PC-9 (cell line): ENCODE measurements around the gene LASP1. TPM values are rescaled to one million over a fixed set of nuclear protein-coding genes. Genes with fewer than 3 reads are reported as not detected.
A peak's percentile ranks its signal among the peaks of the same experiment; 100 is the strongest.

Experiments
- BruUV-seq: library from RNA; stranded (reverse); fragments of 400-500 nt; replicated peaks from 2 replicates; lab custom pipeline; 2021; lab: Mats Ljungman, UMichigan
- CTCF ChIA-PET: fragments of 300-600 bp; sonication (Branson Sonifier 250); formaldehyde crosslinking; loops from one replicate; lab custom pipeline; 2022; ENCODE audit warnings: antibody characterized with exemption; lab: Charles Lee
- POLR2A ChIA-PET: fragments of 300-600 bp; sonication (Branson Sonifier 250); formaldehyde crosslinking; loops from one replicate; lab custom pipeline; 2022; ENCODE audit warnings: antibody characterized with exemption; ENCODE audit not compliant: unreplicated experiment; lab: Charles Lee
- DNase-seq, 2 experiments: peaks; one replicate each; pipeline versions ENCODE4 v3.0.0 to v3.0.0-alpha.2; 2015 to 2022; ENCODE audit warnings: mixed read lengths in 1 of 2
- H2AFZ ChIP-seq: fragments of 200-600 bp; sonication (generic); 2 replicates; pipeline ENCODE4 v1.8.1; 2017; ENCODE audit warnings: antibody characterized with exemption
- H3F3A ChIP-seq: fragments of 200-600 bp; sonication (generic); 2 replicates; pipeline ENCODE4 v1.8.1; 2017; ENCODE audit warnings: antibody characterized with exemption, mild to moderate bottlenecking, low read depth; ENCODE audit not compliant: insufficient read depth
- H3K27ac ChIP-seq: fragments of 200-600 bp; sonication (generic); 2 replicates; pipeline ENCODE4 v1.6.1; 2016; ENCODE audit warnings: mixed run types
- H3K27me3 ChIP-seq: fragments of 200-600 bp; sonication (generic); 2 replicates; pipeline ENCODE4 v1.6.1; 2016; ENCODE audit warnings: low read depth, mixed run types; ENCODE audit not compliant: insufficient read depth
- H3K36me3 ChIP-seq: fragments of 200-600 bp; sonication (generic); 2 replicates; pipeline ENCODE4 v1.6.1; 2016; ENCODE audit warnings: low read depth, mixed run types
- H3K4me1 ChIP-seq: fragments of 200-600 bp; sonication (generic); replicated peaks from 2 replicates; pipeline ENCODE4 v1.6.1; 2016; ENCODE audit warnings: mixed run types; ENCODE audit not compliant: insufficient read depth
- H3K4me2 ChIP-seq: fragments of 200-600 bp; sonication (generic); 2 replicates; pipeline ENCODE4 v1.6.1; 2017; ENCODE audit warnings: mixed run types
- H3K4me3 ChIP-seq: fragments of 200-600 bp; sonication (generic); 2 replicates; pipeline ENCODE4 v1.6.1; 2016; ENCODE audit warnings: mixed run types
- H3K79me2 ChIP-seq: fragments of 200-600 bp; sonication (generic); 2 replicates; pipeline ENCODE4 v1.6.1; 2017; ENCODE audit warnings: low read depth, mixed run types
- H3K9me2 ChIP-seq: fragments of 200-600 bp; sonication (generic); 2 replicates; pipeline ENCODE4 v1.8.1; 2017; ENCODE audit warnings: mild to moderate bottlenecking; ENCODE audit not compliant: insufficient read depth
- H3K9me3 ChIP-seq: fragments of 200-600 bp; sonication (generic); 2 replicates; pipeline ENCODE4 v1.8.1; 2016; ENCODE audit warnings: low read depth; ENCODE audit not compliant: insufficient read depth
- H4K20me1 ChIP-seq: fragments of 200-600 bp; sonication (generic); 2 replicates; pipeline ENCODE4 v1.8.1; 2017; ENCODE audit not compliant: insufficient read depth
- EZH2 ChIP-seq: fragments of 200-600 bp; sonication (generic); IDR thresholded peaks from 2 replicates; pipeline ENCODE4 v1.8.0; 2017; ENCODE audit warnings: antibody characterized with exemption, low read depth
- intact Hi-C: fragments of 100-400 bp; cut with micrococcal nuclease; formaldehyde crosslinking; loops from one replicate; pipeline ENCODE4 v1.10.0; 2022; ENCODE audit not compliant: unreplicated experiment
- total RNA-seq: library from RNA; stranded (reverse); gene quantifications from 2 replicates; pipeline ENCODE4 v1.2.3, GENCODE V29; 2021
- TF ChIP-seq, protein P1 (sequence below): fragments of 200-600 bp; sonication (generic); conservative IDR thresholded peaks from 2 replicates; pipeline ENCODE4 v1.6.1; 2017; ENCODE audit warnings: mixed run types, antibody characterized with exemption, mild to moderate bottlenecking, moderate library complexity

The LASP1 gene
- total RNA-seq, 1 experiment from 2014 or later, result 309 TPM

DNA sequence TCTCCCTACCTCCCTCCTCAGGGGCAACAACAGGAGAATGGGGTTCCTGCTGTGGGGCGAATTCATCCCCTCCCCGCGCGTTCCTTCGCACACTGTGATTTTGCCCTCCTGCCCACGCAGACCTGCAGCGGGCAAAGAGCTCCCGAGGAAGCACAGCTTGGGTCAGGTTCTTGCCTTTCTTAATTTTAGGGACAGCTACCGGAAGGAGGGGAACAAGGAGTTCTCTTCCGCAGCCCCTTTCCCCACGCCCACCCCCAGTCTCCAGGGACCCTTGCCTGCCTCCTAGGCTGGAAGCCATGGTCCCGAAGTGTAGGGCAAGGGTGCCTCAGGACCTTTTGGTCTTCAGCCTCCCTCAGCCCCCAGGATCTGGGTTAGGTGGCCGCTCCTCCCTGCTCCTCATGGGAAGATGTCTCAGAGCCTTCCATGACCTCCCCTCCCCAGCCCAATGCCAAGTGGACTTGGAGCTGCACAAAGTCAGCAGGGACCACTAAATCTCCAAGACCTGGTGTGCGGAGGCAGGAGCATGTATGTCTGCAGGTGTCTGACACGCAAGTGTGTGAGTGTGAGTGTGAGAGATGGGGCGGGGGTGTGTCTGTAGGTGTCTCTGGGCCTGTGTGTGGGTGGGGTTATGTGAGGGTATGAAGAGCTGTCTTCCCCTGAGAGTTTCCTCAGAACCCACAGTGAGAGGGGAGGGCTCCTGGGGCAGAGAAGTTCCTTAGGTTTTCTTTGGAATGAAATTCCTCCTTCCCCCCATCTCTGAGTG is 49.6 kb downstream of the LASP1 start:
- no peak for DNase-seq
- no peak overlapping the region for H2AFZ ChIP-seq

DNA sequence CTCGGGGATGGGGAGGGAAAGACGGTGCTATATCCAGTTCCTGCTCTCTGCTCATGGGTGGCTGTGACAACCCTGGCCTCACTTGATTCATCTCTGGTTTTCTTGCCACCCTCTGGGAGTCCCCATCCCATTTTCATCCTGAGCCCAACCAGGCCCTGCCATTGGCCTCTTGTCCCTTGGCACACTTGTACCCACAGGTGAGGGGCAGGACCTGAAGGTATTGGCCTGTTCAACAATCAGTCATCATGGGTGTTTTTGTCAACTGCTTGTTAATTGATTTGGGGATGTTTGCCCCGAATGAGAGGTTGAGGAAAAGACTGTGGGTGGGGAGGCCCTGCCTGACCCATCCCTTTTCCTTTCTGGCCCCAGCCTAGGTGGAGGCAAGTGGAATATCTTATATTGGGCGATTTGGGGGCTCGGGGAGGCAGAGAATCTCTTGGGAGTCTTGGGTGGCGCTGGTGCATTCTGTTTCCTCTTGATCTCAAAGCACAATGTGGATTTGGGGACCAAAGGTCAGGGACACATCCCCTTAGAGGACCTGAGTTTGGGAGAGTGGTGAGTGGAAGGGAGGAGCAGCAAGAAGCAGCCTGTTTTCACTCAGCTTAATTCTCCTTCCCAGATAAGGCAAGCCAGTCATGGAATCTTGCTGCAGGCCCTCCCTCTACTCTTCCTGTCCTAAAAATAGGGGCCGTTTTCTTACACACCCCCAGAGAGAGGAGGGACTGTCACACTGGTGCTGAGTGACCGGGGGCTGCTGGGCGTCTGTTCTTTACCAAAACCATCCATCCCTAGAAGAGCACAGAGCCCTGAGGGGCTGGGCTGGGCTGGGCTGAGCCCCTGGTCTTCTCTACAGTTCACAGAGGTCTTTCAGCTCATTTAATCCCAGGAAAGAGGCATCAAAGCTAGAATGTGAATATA is 50.8 kb downstream of the LASP1 start:
- Histone ChIP-seq H3K27ac (no peak overlapping the region), H3K9me2 (no peaks in the 10 kb centered on the region), H4K20me1 (peaks cover 19% of the 10 kb centered on the region), H3K9me3 (no peaks in the 10 kb centered on the region), H3K4me2 (no peak overlapping the region), H3K4me3 (no peak overlapping the region), H3F3A (peaks cover 59% of the 10 kb centered on the region; the same call in 1 of the 2 replicates), H3K27me3 (no peaks in the 10 kb centered on the region), H2AFZ (no peak overlapping the region), H3K4me1 (no peaks in the 10 kb centered on the region), H3K79me2 (no peaks in the 10 kb centered on the region), H3K36me3 (peaks cover 17% of the 10 kb centered on the region; the same call in 1 of the 2 replicates)
- BruUV-seq, result TSS peak; percentile 22
- no peak for DNase-seq
- intact Hi-C loops, result loop anchor here (5.0 kb wide), 2 partner anchors 37 to 232 kb away; partner anchors contain the start of gene PLXDC1
- ChIA-PET POLR2A (interaction anchor here (0.6 kb wide), 1 partner anchor 46 kb away, joined by 3 read pairs; no protein-coding TSS in a partner anchor), CTCF (interaction anchor here (0.5 kb wide), 1 partner anchor 54 kb away, joined by 3 read pairs; no protein-coding TSS in a partner anchor)
- TF ChIP-seq, protein P1, sequence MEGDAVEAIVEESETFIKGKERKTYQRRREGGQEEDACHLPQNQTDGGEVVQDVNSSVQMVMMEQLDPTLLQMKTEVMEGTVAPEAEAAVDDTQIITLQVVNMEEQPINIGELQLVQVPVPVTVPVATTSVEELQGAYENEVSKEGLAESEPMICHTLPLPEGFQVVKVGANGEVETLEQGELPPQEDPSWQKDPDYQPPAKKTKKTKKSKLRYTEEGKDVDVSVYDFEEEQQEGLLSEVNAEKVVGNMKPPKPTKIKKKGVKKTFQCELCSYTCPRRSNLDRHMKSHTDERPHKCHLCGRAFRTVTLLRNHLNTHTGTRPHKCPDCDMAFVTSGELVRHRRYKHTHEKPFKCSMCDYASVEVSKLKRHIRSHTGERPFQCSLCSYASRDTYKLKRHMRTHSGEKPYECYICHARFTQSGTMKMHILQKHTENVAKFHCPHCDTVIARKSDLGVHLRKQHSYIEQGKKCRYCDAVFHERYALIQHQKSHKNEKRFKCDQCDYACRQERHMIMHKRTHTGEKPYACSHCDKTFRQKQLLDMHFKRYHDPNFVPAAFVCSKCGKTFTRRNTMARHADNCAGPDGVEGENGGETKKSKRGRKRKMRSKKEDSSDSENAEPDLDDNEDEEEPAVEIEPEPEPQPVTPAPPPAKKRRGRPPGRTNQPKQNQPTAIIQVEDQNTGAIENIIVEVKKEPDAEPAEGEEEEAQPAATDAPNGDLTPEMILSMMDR, result no peak
- TF ChIP-seq EZH2, result no peak

More for the DNA sequence above, 49.6 kb downstream of the LASP1 start:
- Histone ChIP-seq H3F3A (peaks cover 52% of the 10 kb centered on the region; the same call in 1 of the 2 replicates), H3K4me3 (no peak overlapping the region), H3K9me3 (no peaks in the 10 kb centered on the region), H3K36me3 (peaks cover 21% of the 10 kb centered on the region; the same call in 1 of the 2 replicates), H3K4me1 (no peaks in the 10 kb centered on the region), H3K27me3 (no peaks in the 10 kb centered on the region), H4K20me1 (peaks cover 27% of the 10 kb centered on the region), H3K9me2 (no peaks in the 10 kb centered on the region), H3K79me2 (no peaks in the 10 kb centered on the region), H3K27ac (no peak overlapping the region), H3K4me2 (no peak overlapping the region)
- ChIA-PET CTCF (no interaction called here), POLR2A (no interaction called here)
- TF ChIP-seq EZH2, result no peak
- TF ChIP-seq, protein P1, result no peak
- intact Hi-C loops, result loop anchor here (5.0 kb wide), 2 partner anchors 38 to 233 kb away; partner anchors contain the start of gene PLXDC1
- BruUV-seq, result no TSS peak
